G401.6 (cell line): ENCODE measurements around the gene NXT1.

Experiments used
- FAIRE-seq: peaks from 2 replicates; lab custom pipeline; 2012; peaks lifted over from hg19 to GRCh38; lab: Jason Lieb, UNC

NXT1 gene

DNA sequence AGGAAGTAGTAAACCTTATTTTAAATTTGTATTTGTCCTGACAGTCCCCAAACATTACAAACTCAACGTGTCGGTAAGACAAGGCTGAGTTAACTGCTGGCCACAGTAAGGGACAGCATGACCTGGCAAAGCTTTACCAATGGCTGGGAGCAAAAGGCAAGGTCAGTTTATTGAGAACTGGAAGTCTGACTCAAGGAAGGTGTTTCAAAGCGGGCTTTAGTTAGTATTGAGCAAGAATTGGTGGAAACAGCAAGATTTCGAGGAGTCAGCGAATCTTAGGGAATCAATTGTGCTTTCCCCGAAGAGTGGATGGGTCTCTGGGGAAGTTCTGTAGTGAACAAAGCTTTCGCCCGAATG lies 10.5 kb downstream of the NXT1 start:
- no peak for FAIRE-seq

DNA sequence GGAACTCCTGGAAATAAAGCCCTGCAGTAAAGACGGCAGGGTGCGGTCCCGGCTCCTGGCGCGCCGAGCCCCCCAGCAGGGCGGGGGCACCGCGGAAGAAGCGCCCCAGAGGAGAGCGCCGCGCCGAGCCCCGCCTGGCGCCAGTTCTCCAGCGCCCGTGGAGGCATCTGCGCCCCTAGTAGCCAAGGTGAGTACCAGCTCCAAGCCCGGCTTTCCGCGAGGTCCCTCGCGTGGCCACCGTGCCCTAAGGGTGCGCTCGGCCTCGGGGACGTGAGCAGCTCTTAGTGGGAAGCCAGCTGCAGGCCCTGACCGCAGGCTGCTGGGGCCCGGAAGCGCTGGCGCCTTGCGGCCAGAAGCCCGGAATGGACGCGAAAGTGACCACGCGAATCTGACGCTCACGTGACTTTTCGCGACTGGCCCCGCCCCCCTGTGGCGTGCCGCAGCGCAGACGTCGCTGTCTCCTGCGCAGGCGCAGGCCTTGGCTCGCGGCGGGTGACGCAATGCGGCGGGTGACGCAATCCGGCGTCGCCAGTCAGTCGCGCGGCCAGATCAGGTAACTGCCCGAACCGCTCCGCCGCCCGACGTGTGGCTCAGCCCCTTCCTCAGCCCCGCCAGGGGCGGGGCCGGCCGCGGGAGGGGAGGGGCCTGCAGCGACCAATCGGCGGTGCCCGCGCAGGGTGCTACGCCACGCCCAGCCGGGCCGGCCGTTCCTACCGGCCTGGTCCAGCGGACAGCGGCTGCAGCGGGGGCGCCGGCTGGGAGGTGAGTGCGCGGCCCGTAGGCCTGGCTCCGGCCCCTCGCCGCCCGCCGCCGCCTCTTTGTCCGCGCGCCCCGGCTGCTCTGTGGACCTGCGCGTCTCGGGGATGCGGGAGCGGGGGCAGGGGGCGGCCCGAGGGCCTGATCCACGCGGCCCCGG lies 11.1 kb downstream of the NXT1 start, which contains the start of gene GZF1:
Gene GZF1, plus strand, starts transcription at position 707 of the 916 bp plus-strand sequence. CDS start 2,202 bp downstream, outside the sequence.
- FAIRE-seq: no peak

DNA sequence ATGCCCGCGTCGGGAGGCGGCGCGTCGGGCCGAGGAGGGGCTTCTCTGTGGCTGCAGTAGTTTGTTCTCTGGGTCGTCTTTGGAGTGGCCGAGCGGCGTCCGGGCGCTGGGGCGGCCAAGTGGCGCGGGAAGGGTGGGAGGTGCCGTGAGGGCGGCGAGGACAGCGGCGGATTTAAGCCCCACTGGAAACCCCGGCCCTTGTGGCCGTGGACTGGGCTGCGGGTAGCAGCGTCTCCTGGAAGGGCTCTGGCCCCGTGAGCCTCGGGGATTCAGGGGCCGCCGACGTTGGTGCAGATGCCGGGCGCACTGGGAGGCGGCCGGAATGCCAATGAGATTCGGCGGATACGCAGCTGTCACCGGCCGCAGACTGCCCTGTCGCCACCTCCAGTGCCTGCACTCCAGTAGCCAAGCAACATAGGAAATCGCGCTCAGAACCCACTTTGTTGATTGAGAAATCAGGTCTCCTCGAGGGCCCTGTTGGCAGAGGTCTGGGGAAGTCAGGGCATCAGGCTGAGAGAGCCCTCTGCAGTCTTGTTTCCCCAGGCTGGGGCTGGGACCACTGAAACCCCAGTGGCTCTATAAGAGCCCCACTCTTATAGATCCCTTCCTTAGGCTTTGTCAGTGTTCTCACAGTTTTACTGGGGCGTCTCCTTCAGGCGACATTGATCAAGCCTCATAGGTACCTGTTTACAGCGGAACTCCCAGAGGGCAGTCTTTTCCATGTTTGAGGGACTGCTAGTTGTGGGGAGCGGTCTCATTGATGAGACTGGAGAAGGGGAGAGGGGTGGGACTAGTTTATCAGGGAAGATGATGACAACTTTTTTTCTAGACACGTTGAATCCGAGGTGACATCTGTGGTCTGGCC lies 12.0 kb downstream of the NXT1 start:
- no peak for FAIRE-seq

DNA sequence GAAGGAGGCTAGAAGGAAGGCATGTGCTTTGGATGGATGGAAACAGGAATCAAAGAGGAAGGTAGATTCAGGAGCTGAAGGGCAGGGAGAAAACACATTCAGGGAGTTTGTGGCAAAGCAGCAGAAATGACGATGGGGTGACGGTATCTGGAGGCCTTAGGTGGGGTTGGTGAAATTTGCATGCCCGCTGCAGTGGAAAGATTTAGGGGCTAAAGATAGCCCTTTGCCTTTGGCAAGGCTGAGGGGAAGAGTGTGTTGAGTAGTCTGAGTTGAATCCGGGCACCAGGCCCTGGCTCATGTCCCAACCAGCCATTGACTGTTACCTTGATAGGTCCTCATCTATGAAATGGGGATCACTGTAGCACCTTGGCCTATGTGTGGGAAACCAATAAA lies 12.7 kb downstream of the NXT1 start:
- no peak for FAIRE-seq

DNA sequence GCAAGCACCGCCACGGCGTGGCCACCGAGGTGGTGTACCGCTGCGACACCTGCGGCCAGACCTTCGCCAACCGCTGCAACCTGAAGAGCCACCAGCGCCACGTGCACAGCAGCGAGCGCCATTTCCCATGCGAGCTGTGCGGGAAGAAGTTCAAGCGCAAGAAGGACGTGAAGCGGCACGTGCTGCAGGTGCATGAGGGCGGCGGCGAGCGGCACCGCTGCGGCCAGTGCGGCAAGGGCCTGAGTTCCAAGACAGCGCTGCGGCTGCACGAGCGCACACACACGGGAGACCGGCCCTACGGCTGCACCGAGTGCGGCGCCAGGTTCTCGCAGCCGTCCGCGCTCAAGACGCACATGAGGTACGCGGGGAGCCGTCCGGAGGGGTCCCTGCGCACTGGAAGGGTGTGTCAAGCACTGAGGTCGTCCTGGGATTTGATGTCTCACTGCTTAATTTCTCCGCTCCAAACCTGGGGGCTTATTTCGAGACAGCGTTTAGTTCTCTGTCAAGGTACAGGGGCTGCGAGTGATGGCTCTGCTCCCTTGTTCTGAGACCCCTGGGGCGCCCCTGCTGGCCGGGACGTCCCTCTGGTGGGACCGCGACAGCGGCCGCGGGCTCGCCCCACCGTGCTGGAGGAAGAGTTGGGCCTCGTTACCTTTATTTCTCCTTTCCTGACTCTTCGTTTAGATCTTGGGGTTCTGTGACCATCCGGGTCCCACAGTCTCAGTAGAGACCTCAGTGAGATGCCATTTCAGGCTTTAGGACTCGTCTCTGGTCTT lies 15.0 kb downstream of the NXT1 start:
- FAIRE-seq: no peak

- no peak for FAIRE-seq
Measured at GRCh38 chr20:23366384-23366783, 15.8 kb downstream of the NXT1 start.

- no peak for FAIRE-seq
Measured at GRCh38 chr20:23367770-23368169, 17.2 kb downstream of the NXT1 start.

GRCh38 chr20:23368316-23369071 lies 17.9 kb downstream of the NXT1 start:
- FAIRE-seq: no peak

GRCh38 chr20:23369072-23369823 lies 18.7 kb downstream of the NXT1 start:
- no peak for FAIRE-seq

GRCh38 chr20:23370274-23370673 lies 19.7 kb downstream of the NXT1 start:
- FAIRE-seq: no peak

- no peak for FAIRE-seq
Measured at GRCh38 chr20:23370873-23371272, 20.3 kb downstream of the NXT1 start.

DNA sequence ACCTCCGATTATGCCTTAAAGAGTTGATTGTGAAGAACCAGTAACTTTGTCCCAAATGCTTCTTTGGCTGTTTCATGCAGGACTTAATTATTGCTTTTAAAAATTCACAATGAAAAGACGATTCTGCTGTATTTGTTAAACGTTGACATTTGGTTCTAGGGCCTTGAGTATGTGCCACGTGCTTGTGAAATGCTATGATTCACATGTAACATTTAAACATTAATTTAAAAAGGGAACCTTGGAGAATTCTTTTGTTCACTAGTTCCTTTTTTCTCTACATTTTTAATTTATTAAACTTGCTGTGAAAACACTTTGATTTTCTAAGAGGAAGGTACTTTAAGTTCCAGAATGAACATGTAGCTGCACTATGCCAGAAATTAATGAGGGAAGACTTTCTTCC lies 20.9 kb downstream of the NXT1 start:
- FAIRE-seq: no peak

DNA sequence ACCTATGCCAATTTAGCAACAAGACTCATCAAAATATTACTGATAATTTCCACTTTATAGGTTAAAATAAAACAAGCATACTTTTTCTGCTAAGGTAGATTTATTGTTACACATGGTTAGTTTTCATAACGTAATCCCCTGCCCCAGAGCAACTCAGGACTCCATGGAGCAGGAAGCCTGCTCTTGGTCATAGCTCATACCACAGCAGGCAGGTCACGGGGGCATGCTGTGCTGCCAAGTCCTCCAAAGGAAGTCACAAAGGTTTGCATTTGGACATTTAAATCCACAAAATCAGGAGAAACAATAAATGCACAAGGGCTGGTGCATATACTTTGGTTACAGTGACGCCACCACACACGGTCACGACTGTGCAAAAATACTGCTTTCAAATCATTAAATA lies 23.9 kb downstream of the NXT1 start:
- no peak for FAIRE-seq

DNA sequence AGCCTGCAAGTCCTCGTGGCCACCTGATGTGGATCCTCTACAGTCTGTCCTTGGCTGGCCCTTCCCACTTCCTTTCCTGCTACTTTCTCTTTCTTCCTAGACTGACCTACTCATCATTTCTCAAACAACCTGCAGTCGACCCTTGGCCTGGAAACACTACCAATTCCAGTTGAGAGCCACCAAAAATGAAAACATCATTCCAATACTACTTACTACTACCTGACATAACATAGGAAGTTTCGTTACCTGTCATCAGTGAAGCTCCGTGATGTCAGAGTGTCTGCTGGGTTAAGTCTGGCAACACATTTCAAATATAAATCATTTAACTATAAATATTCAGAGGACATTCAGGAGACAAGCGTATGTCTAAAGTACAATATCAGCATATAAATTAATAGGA lies 25.2 kb downstream of the NXT1 start:
- FAIRE-seq: no peak

DNA sequence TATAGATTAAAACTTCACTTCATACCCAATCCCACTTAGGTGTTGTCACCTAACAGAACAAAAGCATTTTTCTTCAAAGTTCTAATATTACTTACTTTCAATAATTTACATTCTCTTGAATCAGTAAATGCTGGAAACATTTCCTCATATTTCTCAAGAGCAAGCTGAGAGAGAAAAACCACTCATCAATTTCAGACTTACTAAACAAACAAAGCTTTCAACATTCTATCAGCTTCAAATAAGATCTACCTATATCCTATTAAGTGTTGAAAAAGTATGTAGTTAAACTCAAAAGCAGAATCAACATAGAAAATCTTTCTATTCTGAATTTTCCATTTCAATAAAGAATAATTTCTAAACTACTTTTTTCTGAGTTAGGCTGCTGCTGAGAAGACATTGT lies 29.2 kb downstream of the NXT1 start:
- FAIRE-seq: peak; percentile 3

DNA sequence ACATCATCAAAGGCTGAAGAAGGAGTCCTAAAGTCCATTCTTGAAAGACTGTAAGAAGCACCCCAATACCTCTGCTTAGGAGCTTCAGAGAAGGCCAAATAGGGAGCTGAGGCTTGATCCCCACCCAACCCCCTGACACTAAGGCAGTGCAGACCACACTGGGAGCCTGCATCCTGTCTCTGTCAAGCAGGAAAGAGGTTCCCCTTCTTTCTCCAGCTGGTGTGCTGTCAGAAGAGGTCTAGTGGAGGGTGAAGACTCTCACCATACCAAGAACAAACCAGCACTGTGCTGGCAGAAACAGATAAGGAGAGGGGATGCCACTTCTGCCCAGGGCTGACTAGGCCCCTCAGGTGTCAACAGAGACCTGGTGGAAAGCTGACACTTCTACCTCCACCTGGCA lies 31.3 kb downstream of the NXT1 start:
- FAIRE-seq: no peak

DNA sequence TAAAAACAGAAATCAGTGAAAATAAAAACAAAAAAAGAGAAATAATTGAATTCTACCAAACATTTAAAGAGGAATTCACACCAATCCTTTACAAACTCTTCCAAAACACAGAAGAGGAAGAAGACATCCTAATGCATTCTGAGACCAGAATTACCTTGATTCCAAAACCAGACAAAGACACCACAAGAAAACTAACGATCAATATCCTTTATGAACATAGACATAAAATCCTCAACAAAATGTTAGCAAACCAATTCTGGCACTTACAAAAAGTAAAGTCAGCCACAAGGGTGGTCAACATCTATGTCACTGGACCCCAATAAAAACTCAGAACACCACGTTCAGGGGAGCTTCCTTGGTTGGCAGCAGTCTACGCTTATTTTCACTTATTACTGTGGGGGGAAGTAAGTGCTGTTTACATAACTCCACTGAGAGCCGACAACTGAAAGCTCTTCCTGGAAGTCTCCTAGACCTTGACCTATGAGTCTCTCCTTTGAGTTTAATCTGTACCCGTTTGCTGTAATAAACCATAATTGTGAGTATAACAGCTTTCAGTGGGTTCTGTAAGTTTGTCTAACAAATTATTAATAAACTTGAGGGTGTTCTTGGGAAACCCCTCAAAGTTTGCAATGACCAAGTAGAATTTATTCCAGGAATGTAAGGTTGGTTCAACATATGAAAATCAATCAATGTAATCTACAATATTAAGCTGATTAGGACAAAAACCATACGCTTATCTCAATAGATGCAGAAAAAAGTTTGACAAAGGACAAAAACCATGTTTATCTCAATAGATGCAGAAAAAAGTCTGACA lies 35.9 kb downstream of the NXT1 start:
- no peak for FAIRE-seq

DNA sequence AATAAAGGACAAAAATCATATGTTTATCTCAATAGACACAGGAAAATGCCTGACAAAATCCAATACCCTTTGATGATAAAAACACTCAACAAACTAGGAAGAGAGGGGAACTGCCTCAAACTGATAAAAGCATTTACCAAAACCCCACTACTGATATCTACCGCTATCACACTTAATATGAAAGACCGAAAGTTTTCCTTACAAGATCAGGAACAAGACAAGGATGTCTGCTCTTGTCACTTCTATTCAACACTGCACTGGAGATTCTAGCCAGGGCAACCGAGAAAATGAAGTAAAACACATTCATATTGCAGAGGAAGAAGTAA lies 36.5 kb downstream of the NXT1 start:
- no peak for FAIRE-seq

GRCh38 chr20:23390091-23390774 lies 39.6 kb downstream of the NXT1 start:
- FAIRE-seq: no peak
